Fibroblast of skin of left quadriceps (primary cell): ENCODE results near the gene PTK7.
A peak's percentile ranks its signal among the peaks of the same experiment; 100 is the strongest.

Experiments used
- DNase-seq, 2 experiments: peaks; one replicate each; pipeline ENCODE4 v3.0.0-alpha.2; 2013; ENCODE audit warnings: low read depth in 2 of 2

Gene PTK7

DNA sequence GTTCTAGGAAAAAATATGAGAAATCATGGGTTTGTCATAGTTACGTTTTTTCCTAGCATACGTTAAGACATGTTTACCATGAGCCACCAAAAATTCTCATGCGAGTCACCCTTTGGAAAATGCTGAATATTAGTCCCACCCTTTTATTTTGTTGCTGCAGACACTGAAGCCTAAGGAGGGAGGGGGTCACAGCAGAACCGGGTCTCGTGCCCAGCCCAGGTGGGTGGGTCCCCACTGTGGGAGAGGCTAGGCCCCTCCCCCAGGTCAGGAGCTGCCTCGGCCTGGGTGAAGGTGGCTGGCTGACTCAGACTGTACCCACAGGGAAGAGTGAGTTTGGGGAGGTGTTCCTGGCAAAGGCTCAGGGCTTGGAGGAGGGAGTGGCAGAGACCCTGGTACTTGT, 68.8 kb downstream of the PTK7 start:
- no peak for DNase-seq

DNA sequence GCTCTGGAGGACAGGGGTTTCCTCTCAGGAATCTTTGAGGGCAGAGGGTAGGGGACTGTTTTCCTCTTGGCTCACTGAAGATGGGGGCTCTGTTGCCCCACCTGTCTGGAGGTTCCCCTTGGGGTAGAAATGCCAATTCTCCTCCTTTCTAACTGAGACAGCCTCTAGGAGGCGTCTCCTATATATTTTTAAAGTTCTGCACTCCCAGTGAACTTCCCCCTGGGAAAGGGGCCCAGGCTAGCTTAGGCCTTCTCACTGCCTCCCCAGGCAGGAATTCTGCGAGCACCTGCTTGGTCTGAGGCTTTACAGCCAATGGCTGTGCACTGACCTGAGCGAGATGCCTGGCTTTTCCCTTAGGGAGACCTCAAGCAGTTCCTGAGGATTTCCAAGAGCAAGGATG, 70.1 kb downstream of the PTK7 start:
- no peak for DNase-seq

DNA sequence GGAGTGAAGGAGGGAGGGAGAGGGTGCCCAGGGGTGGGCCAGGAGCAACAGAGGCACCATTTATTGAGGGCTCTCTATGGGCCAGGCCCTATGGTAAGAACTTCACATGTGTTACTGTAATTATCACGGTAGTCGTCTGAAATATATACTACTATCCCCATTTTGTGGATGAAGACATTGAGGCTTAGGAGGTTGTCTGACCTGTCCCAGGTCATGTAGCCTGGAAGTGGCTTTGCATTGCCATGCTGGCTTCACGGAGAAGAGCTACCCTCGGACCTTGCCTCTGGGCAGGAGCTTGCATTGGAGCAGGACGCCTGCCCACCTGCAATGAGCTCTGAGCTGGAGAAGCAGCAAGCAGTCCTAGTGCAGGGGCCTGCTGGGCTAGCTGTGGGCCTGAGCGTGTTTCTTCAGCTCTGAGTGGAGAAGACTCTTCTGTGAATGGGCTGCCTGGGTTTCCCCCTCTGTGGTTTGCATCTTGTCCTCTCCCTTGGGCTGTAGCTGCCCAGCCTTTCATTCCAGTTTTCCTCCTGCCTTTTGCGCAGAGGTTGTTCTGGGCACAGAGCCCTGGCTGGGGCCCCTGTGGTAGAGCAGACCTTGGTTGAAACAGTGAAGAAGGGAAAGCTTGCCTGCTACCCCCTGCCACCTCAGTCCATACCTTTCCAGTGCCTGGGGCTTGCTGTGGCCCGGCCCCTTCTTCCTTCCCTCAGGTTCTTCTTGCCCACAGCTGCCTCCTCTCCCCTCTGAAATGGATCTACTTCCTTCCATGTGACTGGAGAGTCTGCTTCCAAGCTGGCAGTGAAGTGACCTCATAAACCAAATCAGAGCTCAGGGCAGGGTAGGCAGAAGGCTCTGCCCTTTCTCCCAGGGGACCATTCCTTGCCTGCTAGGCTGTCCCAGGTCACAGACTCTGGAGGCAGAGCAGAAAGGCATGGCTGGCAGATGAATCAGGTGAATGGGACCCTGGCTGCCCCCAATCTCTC, 70.9 kb downstream of the PTK7 start:
- DNase-seq = no peak

DNA sequence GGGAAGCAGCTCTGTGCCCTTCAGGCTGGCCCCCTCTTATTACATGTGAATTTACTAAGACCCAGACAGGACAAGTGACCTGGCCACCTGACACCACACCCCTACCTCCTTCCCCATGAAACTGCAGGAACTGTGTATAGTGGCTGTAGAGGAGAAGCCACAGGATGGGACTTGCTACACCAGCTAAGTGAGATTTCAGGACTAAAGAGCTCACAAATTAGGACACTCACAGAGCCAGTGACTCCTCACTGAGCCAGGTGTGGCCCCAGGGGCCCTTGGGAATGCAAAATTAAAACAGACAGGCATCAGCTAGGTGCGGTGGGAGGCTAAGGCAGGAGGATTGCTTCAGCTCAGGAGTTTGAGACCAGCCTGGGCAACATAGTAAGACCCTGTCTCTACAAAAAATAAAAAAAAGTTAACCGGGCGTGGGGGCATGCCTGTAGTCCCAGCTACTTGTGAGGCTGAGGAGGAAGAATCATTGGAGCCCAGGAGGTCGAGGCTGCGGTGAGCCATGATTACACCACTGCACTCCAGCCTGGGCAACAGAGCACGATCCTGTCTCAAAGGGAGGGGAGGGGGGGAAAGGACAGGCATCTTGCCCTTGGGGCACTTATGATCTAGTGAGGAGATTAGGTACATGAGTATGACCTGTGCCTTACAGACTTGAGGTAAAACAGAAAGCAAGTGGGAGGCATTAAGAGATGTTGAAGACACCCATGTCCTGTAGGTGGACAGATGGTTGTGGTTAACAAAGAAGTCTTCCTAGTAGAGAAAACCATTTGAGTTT, 71.8 kb downstream of the PTK7 start:
- no peak for DNase-seq

DNA sequence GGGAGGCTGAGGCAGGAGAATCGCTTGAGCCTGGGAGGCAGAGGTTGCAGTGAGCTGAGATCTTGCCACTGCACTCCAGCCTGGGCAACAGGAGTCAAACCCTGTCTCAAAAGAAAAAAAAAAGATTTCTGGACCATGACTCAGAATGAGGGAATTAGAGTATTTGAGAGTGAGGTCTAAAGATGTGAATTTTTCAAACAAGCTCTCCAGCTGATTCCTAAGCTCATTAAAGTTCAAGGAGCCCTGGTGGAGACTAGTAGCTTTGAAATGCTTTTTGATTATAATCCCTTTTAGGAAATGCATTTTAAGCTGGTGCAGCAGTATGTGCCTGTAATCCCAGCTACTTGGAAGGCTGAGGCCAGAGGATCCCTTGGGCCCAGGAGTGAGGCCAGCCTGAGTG, 73.2 kb downstream of the PTK7 start:
- no peak for DNase-seq

DNA sequence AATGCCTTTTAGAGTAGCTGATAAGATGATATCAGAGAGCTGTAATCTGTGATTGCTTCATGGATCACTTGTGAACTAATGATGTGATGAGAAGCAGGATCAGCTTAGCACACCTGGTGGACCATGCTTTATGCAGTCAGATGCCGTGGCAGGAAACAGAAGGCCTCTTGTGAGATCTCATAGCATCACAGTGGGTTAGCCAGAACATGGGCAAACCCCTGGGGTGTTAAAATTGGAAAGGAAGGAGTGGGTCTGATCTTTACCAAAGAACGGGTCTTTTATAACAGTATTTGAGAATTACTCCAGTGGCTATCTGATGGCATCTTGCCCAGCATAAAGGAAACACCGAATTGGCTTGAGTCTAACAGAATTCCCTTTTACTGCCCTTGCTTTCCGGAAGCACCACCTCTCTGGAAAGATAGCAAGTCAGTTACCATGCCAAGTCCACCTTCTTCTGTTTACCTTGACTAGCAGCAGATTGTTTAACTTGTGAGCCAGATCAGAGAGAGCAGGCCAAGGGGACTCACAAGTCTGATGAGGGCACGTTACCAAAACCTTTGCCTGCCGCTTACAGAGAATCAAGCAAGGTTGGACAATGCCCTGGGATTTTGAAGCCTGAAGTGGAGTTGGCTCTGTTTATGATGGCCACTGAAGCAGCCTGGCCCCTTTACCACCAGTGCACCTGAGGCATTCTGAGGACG, 74.1 kb downstream of the PTK7 start:
- DNase-seq = no peak

DNA sequence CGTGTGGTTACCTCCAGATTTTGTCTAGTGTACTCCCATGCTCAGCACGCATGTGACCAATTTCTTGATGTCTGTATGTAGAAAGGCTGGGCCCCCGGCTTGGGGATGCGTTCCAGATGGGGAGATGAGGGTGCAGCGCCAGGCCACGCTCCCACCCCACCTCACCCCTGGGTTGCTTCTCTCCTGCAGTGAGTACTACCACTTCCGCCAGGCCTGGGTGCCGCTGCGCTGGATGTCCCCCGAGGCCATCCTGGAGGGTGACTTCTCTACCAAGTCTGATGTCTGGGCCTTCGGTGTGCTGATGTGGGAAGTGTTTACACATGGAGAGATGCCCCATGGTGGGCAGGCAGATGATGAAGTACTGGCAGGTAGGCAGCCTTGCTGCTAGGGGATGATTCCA, 83.5 kb downstream of the PTK7 start:
- DNase-seq = no peak

DNA sequence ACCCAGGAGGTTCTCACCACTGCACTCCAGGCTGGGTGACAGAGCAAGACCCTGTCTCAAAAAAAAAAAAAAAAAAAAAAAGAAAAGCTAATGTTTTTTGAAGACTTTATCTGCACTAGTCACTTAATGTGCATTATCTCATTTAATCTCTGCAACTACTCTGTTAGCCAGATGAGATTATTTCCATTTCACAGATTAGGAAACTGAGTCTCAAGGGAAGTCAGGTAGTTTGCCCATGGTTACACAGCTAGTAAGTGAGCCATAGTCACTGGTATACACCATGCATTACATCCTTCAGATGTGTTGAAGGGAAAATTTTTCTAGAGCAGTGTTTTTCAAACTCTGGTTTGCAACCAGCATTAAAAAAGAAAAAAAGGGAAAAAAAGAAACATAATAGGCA, 87.8 kb downstream of the PTK7 start:
- DNase-seq = no peak

DNA sequence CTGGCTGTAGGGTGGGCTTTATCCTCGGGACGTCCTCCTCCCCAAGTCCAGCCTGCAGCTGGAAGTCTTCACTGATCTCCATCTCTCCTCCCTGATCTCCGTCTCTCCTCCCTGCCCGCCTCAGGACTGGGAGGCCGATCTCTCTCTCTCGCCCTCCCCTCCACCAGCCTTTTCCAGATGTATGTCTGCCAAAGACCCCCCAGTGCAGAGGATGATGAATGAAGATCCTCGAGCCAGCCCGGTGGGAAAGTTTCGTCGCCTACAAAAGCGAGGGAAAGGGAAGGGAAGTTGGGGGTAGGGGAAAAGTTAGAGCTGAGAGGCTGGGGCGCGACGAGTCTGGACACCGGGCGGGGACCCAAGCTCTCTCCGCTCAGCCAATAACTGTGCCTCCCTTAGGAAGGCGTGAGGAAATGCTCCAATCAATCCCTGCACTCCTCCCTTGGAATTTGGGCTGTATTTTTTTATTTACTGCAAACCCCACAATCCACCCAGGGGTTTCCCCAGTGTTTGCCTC, 94.4 kb downstream of the PTK7 start:
- DNase-seq = no peak

DNA sequence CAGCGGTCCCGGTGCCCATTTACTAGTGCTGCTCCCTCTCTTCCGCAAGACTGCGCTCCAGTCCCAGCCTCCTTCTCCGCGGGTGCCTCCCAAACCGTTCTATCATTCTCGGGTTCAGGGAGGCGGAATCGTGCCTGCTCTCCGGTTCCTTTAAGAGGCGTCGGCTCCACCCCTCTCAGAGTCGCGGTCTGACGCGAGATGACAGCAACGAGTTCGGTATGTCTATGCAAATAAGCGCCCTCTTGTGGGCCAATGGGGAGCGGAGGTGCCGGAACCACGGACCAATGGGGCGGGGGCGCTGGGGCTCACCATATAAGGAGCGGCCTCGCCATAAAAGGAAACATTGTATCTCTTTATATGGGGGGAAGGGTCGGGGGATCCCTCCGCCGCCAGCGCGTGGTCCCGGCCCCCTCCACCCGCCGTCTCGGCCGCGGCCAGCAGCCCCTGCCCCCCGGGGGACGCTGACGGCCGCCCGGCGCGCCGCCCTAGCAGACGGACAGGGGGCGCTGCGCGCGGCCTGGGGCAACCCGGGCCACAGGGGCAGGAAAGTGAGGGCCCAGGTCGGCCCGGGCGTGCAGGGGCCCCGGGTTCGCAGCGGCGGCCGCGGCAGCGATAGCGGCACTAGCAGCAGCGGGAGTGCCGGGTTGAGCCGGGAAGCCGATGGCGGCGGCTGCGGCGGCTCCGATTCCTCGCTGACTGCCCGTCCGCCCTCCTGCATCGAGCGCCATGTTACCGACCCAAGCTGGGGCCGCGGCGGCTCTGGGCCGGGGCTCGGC, 95.0 kb downstream of the PTK7 start, which contains the start of gene SRF:
Gene SRF (plus strand): TSS at position 339 of the 776 bp plus-strand sequence. CDS start 388 bp downstream, at position 727.
- DNase-seq = peak; percentile 99

DNA sequence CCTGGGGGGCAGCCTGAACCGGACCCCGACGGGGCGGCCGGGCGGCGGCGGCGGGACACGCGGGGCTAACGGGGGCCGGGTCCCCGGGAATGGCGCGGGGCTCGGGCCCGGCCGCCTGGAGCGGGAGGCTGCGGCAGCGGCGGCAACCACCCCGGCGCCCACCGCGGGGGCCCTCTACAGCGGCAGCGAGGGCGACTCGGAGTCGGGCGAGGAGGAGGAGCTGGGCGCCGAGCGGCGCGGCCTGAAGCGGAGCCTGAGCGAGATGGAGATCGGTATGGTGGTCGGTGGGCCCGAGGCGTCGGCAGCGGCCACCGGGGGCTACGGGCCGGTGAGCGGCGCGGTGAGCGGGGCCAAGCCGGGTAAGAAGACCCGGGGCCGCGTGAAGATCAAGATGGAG, 95.6 kb downstream of the PTK7 start:
- DNase-seq = no peak

DNA sequence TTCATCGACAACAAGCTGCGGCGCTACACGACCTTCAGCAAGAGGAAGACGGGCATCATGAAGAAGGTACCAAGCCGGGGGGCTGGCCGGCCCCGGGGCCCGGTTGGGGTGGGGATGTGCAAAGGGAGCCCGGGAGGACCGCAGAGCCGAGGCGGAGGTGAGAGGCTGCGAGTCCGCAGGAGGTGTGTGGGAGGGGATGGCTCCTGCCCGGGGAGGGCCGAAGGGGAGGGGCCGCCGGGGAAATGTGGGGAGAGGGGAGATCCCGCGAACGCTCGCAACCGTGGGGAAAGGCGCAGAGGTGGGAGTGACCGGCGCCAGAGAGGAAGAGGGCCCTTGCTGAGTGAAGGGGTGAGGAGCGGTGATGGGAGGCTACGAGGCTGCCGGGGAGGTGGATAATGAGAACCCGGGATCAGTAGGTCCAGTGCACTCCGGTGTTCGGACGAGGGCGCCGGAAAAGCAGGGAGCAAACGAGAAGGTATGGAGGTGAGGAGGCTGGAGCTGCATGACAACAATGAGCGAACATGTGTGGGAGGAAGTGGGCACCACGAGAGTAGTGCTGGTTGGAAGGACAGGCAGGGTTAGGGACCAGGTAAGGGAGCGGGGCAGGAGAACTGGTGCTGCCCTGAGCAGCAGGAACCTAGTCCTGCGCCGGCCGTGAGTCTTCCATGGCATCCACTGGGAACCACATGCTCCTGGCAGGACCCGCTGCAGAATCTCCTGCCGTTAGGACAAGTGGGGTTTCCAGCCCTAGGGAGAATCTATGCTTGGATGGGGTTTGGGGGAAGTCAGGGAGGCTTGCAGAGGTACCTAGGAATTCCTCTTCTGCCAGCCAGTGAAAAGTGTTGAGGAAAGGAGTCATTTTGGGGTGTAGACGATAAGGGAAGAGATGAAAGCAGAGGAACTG, 96.2 kb downstream of the PTK7 start:
- DNase-seq = no peak

DNA sequence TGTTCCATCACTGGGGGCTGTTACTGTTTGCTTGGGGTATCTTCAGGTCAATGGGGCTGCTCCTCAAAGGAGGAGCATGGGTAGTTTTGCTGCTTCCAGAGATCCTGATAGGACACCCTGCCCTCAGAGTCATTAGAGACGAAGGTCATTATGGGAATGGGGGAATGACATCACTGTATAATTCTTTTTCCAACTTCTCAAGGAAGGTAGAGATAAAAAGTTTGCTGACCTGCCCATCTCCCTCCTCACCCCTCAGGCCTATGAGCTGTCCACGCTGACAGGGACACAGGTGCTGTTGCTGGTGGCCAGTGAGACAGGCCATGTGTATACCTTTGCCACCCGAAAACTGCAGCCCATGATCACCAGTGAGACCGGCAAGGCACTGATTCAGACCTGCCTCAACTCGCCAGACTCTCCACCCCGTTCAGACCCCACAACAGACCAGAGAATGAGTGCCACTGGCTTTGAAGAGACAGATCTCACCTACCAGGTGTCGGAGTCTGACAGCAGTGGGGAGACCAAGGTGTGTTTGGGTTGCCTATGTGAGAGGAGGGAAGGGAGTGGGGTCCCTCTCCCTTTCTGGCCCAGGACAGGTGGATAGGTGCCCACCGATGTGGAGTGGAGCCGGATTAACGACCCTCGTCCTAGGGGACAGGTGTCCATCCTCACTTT, 97.6 kb downstream of the PTK7 start:
- DNase-seq = no peak

DNA sequence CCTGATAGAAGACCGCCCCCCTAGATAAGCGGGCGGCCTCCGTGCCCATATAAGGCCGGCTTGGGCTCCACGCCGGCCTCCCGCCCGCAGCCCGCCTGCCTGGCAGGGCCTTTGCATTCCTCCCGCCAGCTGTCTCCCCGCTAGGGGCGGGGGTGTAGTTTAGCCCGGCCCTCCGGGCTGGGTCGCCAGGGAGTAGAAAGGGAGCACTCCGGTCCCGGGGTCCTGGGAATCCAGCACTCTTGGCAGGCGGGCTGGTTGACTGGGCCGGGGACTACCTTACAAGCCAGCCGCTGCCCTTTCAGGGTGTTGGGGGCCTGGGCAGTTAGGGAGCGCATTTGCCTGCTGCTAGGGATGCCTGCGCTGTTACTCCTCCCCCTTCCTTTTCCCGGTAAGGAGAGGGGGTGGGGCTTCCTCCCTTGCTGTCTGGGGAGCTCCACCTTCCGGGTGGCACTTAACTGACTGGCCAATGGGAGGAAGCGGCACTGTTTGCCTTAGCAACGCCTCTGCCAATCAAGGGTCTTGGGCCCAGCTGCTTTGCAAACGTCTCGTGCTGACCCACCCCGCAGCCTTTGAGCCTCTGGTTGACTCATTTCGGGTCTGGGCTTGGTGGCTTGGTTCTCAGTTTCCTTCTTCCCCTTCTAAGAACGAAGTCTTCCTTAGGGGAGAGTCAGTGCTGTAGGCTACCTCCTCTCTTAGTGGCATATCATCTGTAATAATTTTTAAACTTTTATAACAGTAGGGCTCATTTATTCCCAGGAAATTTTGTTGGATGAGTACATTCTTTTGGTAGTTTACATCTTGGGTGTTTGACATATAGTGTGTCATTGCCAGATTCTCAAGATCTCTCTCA, 98.4 kb downstream of the PTK7 start:
- DNase-seq = peak; percentile 96 to 97

DNA sequence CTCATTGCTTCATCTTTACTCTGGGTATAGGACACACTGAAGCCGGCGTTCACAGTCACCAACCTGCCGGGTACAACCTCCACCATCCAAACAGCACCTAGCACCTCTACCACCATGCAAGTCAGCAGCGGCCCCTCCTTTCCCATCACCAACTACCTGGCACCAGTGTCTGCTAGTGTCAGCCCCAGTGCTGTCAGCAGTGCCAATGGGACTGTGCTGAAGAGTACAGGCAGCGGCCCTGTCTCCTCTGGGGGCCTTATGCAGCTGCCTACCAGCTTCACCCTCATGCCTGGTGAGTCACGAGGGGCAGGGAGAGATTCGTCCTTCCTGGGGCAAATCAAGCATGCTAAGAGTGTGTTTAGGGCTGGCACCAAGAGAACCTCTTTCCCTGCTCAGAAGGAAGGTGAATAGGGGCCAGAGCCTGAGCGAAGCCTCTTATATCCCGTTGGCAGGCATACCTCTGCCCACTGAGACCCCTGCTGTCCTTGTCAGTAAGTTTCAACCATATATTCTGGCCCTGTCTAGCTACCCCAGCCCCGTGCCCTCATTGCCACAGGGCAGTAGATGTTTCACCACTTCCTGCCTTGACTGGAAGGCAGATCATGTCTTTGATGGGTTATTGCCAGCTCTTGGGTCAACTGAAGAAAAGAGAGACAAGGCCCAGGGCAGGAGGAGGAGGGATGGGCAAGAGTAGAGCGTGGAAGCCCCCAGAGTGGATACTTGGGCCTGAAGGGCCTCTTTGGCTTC, 99.7 kb downstream of the PTK7 start:
- no peak for DNase-seq

DNA sequence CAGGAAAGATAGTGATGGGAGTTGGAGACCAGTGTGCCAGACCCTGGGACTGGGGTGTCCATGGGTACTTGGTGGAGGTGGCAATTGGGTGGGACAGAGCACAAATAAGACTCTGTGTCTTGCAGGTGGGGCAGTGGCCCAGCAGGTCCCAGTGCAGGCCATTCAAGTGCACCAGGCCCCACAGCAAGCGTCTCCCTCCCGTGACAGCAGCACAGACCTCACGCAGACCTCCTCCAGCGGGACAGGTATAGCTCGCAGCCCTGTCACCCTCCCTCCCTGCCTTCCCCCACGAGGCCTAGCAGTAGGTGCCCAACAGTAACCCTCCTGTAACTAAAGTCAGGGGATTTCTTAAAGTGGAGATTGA, 100.3 kb downstream of the PTK7 start:
- DNase-seq = no peak

DNA sequence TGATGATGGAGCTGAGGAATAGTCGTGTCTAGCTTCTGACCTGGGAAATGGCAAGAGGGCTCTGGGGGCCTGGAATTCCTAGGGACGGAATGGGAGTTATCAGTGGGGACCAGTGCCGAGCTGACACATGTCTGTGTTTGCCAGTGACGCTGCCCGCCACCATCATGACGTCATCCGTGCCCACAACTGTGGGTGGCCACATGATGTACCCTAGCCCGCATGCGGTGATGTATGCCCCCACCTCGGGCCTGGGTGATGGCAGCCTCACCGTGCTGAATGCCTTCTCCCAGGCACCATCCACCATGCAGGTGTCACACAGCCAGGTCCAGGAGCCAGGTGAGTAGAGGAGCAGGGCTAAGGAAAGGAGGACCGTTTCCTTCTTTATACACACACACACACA, 102.0 kb downstream of the PTK7 start:
- DNase-seq = no peak
